Stomach (tissue), 9 donors: ENCODE results near the gene OLFM1. TPM values are rescaled to one million over a fixed set of nuclear protein-coding genes. Genes with fewer than 3 reads are reported as not detected.

Experiments
- DNase-seq, 2 donors: peaks; one replicate each; pipeline versions ENCODE4 v3.0.0 to v3.0.0-alpha.2; 2013 to 2019
- H3K27ac ChIP-seq, 5 donors: fragments of 200-600 bp in 4 of 5; sonication (generic) in 4 of 5; one replicate each; pipeline ENCODE4 v1.5.1; 2013 to 2019; ENCODE audit warnings: mild to moderate bottlenecking in 1 of 5, moderate library complexity in 1 of 5
- H3K27me3 ChIP-seq, 3 donors: fragments of 200-600 bp; sonication (generic); one replicate each; pipeline ENCODE4 v1.5.1; 2017 to 2019; ENCODE audit warnings: mixed run types in 1 of 3
- H3K36me3 ChIP-seq, 4 donors: fragments of 200-600 bp; sonication (generic); 1 replicate in 3 of 4; 2 replicates in 1 of 4; pipeline ENCODE4 v1.5.1; 2016 to 2019
- H3K4me1 ChIP-seq, 4 donors: fragments of 200-600 bp; sonication (generic); one replicate each; pipeline ENCODE4 v1.5.1; 2016 to 2019
- H3K4me3 ChIP-seq, 4 donors: fragments of 200-600 bp; sonication (generic) in 3 of 4; one replicate each; pipeline ENCODE4 v1.5.1; 2016 to 2019; ENCODE audit warnings: mild to moderate bottlenecking in 1 of 4
- H3K9me3 ChIP-seq, 4 donors: fragments of 200-600 bp; sonication (generic); one replicate each; pipeline ENCODE4 v1.5.1; 2016 to 2019
- CTCF ChIP-seq, 7 experiments: fragments of 450-650 bp in 4 of 7; fragments of 200-600 bp in 3 of 7; sonication (generic) in 3 of 7; IDR thresholded peaks; one replicate each; pipeline ENCODE4 v1.5.1; 2016 to 2019; ENCODE audit warnings: antibody characterized with exemption in 7 of 7, control low read depth in 2 of 7, mild to moderate bottlenecking in 1 of 7
- EP300 ChIP-seq: sonication (generic); formaldehyde crosslinking; IDR thresholded peaks from one replicate; pipeline ENCODE4 v1.6.1; 2017; ENCODE audit warnings: antibody characterized with exemption
- POLR2A ChIP-seq, 4 donors: fragments of 450-650 bp; IDR thresholded peaks; one replicate each; pipeline ENCODE4 v1.6.1; 2016; ENCODE audit warnings: antibody characterized with exemption in 4 of 4, control low read depth in 2 of 4, mild to moderate bottlenecking in 1 of 4, moderate library complexity in 1 of 4
- POLR2AphosphoS5 ChIP-seq, 3 donors: sonication (generic); formaldehyde crosslinking; IDR thresholded peaks; one replicate each; pipeline ENCODE4 v1.6.1; 2016; ENCODE audit warnings: antibody characterized with exemption in 3 of 3
- WGBS, 5 donors: extraction: QIAGEN DNeasy Blood & Tissue Kit in 3 of 5; methylation state at CpG; one replicate each; pipeline versions ENCODE4 v1.1.5 to v1.1.7; 2013 to 2018; 5-methylcytosine and 5-hydroxymethylcytosine counted together
- intact Hi-C: fragments of 100-400 bp; cut with DNase I; formaldehyde crosslinking; loops from one replicate; pipeline ENCODE4 v1.15.1; 2023; ENCODE audit warnings: low total_unique reads
- polyA plus RNA-seq, 3 donors: library from polyadenylated mRNA; stranded (reverse); fragments of 200-250 nt; gene quantifications; one replicate each; pipeline ENCODE4 v1.2.3, GENCODE V29; 2013
- total RNA-seq, 5 donors: library from RNA; depleted of rRNA; stranded (reverse); fragments of >200 nt; gene quantifications; one replicate each; pipeline versions ENCODE4 v1.1.0 to v1.2.3, GENCODE V29; 2014 to 2016
- donor health status: healthy with polysubstance abuse.
- donor health status: Bipolar disorder and iron deficiency.
- donor health status: healthy.

OLFM1 gene
- total and polyA plus RNA-seq, 8 donors = 0.29 to 58.3 (median 10.5) TPM; not detected in 1

GRCh38 chr9:135066291-135066690, 21.2 kb upstream of the OLFM1 start:
- no peaks in the 10 kb centered on the region for H3K36me3 ChIP-seq
- no peak for DNase-seq
- intact Hi-C loops = no loop called here
- no peak overlapping the region for H3K27ac ChIP-seq
- H3K9me3 ChIP-seq = peaks cover 0 to 19% (median 13%) of the 10 kb centered on the region in 4 donors
- no peak overlapping the region for H3K4me3 ChIP-seq
- WGBS, 5 donors = 69 to 85% (median 83%) methylated on average over 6 to 7 of the region's 7 CpGs
- H3K27me3 ChIP-seq = peaks cover 0 to 90% (median 22%) of the 10 kb centered on the region in 3 donors
- no peaks in the 10 kb centered on the region for H3K4me1 ChIP-seq
- TF ChIP-seq POLR2A (IDR thresholded peaks at IDR 0.05) (no peak), EP300 (no peak), CTCF (IDR thresholded peaks at IDR 0.05) (no peak), POLR2AphosphoS5 (IDR thresholded peaks at IDR 0.05) (no peak)

GRCh38 chr9:135067096-135067710, 20.3 kb upstream of the OLFM1 start:
- DNase-seq = no peak
- WGBS, 5 donors = 83 to 89% (median 87%) methylated on average over 19 to 20 of the region's 20 CpGs
- Histone ChIP-seq H3K4me3 (no peak overlapping the region), H3K9me3 (peaks cover 0 to 19% (median 13%) of the 10 kb centered on the region in 4 donors), H3K36me3 (no peaks in the 10 kb centered on the region), H3K27me3 (peaks cover 0 to 84% (median 22%) of the 10 kb centered on the region in 3 donors), H3K4me1 (no peaks in the 10 kb centered on the region), H3K27ac (no peak overlapping the region)
- intact Hi-C loops = no loop called here
- TF ChIP-seq POLR2A (IDR thresholded peaks at IDR 0.05) = no peak
- no peak for TF ChIP-seq POLR2AphosphoS5 (IDR thresholded peaks at IDR 0.05)
- TF ChIP-seq CTCF (IDR thresholded peaks at IDR 0.05) = no peak
- TF ChIP-seq EP300 = no peak

GRCh38 chr9:135068776-135069415, 18.6 kb upstream of the OLFM1 start:
- Histone ChIP-seq H3K27me3 (peaks cover 0 to 81% (median 22%) of the 10 kb centered on the region in 3 donors), H3K36me3 (no peaks in the 10 kb centered on the region), H3K27ac (no peak overlapping the region), H3K4me1 (no peaks in the 10 kb centered on the region), H3K9me3 (peaks cover 0 to 11% (median 5%) of the 10 kb centered on the region in 4 donors), H3K4me3 (no peak overlapping the region)
- no peak for DNase-seq
- intact Hi-C loops = no loop called here
- 71 to 81% (median 76%) methylated on average over 18 of the region's 18 CpGs for WGBS, 5 donors
- TF ChIP-seq EP300 = no peak
- TF ChIP-seq CTCF (IDR thresholded peaks at IDR 0.05) = no peak
- no peak for TF ChIP-seq POLR2AphosphoS5 (IDR thresholded peaks at IDR 0.05)
- TF ChIP-seq POLR2A (IDR thresholded peaks at IDR 0.05) = no peak

GRCh38 chr9:135069558-135070197, 17.8 kb upstream of the OLFM1 start:
- Histone ChIP-seq H3K36me3 (no peaks in the 10 kb centered on the region), H3K9me3 (peaks cover 0 to 5% (median 0%) of the 10 kb centered on the region in 4 donors), H3K4me3 (no peak overlapping the region), H3K27me3 (peaks cover 0 to 85% (median 23%) of the 10 kb centered on the region in 3 donors), H3K27ac (no peak overlapping the region), H3K4me1 (peaks cover 0 to 1% (median under 1%) of the 10 kb centered on the region in 4 donors)
- TF ChIP-seq CTCF (IDR thresholded peaks at IDR 0.05) (no peak), EP300 (no peak), POLR2A (IDR thresholded peaks at IDR 0.05) (no peak), POLR2AphosphoS5 (IDR thresholded peaks at IDR 0.05) (no peak)
- intact Hi-C loops = no loop called here
- DNase-seq = no peak
- WGBS, 5 donors = 33 to 47% (median 43%) methylated on average over 14 to 15 of the region's 15 CpGs
